ENCODE measurements around the gene LRWD1.

GRCh38 chr7:102469972-102470825 lies 5.4 kb downstream of the LRWD1 start:
- TF ChIP-seq CTCF (IDR thresholded peaks at IDR 0.05) (no peak), POLR2A (IDR thresholded peaks at IDR 0.05) (no peak)
